HS-27A (cell line): Measurements from ENCODE around the gene DHX58.

Experiments
- DNase-seq: peaks from one replicate; pipeline ENCODE4 v3.0.0-alpha.2; 2012; ENCODE audit warnings: low read depth, missing footprints

Gene DHX58

DNA sequence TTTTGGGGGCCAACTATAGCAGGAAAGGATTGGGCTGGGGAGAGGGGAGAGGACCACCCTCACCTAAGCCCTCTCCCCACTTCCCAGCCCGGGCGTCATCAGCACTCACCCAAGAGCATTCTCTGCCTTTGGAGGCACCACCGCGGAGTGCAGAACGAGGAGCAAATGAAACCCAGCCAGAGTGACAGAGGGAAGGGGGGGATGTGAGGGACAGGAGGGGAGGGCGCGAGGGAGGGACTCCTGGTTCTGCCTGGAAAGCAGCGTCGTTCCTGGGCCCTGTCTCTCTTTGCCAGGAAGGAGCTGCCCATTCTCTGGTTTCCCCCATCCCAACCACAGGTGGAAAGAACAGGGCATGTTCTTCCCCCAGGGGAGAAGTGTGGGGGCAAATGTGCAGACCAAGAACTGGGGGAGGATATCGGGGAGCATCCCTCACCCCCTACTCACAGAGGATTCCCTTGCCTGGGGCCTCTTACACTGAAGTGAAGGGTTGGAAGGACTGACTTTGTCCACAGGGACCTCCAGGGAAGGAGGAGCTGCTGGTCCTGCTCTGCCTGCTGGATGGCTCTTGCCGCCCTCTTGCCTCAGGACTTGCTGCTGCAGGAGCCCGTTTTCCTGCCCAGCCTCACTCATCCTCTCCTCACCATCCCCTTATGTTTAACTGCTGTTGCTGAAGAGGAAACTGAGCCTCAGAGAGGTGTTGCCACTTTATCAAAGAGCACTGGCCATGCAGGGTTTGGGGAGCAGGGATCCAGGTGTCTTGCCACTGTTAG, 58.6 kb downstream of the DHX58 start:
- no peak for DNase-seq

DNA sequence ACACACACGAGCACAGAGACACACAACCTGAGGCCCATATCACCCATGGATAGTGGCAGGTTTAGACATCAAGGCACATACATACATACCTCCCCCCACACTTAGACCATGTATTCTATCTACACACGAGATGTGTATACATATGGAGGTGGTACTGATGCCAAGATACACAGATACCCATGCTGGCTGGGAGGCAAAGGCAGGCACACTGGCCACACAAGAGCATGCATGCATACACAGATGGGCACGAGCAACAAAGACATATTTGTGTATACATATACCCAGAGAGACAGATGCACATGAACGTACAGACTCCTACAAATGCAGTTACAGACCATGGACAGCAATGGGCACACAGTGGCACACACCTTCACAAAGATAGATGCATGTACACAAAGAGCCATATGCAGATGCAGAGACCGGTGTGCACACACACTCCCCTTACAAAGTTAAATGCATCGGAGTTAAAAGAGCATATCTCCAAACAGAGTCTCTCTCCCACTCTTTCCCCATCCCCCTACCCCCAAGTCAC, 60.1 kb downstream of the DHX58 start:
- DNase-seq = no peak

DNA sequence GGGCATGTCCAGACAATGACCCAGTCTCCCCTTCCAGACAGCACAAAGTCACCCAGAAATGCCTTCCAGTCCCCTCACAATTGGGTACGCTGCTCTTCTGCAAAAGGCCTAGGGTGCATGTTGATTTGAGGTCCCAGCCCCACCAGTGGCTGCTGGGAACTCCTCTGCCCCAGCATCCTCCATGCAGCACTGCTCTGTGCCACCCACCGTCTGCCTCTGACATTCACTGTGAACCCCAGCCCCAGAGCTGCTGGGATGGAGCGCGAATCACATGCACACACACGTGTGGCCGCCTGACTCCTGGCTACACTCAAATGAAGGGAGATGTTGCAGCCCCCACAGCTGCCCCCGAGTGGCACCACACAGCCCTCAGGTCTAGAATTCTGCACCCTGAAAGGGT, 60.9 kb downstream of the DHX58 start:
- no peak for DNase-seq
